Inflammatory macrophage (primary cell): ENCODE data around the gene MRPL18.

Source experiments
- DNase-seq, 2 donors: peaks; one replicate each; pipeline ENCODE4 v3.0.0-alpha.2; 2020 to 2022

The MRPL18 gene

DNA sequence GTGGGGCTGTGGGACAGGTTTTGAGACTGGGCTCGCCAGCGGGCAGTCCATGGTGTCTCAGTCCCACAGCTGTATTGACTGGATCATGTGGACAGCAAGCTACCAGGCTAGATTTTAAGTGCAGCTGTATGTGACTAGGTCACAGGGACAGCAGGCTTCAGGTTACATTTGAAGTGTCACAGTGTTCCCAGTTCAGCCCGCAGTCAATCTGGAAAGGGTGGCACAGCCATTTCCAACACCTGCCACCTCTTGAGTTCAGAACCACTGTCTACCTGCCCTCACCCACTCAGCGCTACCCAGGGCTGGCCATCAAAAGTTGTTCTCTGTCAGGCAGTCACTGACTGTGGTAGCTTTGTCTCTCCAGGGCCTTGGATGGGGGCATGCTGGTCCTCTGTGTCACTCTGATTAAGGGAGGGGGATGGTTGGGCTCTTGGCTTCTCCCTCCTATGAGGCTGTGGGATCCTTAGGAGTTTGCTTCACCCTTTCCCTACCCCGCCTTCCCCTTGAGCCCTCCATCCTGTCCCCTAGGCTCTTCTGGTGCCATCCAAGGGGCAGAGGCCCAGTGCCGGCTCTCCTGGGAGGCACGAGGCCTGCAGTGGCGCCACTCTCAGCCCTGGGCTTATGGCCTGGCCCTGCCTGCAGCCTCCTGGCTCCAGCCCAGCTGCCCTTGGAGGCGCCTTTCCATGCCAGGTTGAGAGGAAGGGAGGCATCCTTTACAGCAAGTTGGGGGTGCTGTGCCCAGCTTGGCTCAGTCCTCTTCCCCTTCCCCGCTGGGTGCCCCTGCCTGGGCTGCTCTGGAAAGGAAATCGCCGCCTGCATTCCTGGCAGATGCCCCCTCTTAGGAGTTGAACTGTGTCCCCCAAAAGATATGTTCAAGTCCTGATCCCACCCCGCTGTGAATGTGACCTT, 54.7 kb downstream of the MRPL18 start:
- no peak for DNase-seq
